Measurements from ENCODE around the gene MRPS26.

MRPS26 gene

GRCh38 chr20:3082306-3082951, 36.6 kb downstream of the MRPS26 start:
- no peak overlapping the region; the same call in 1 of the 2 replicates for H3K27ac ChIP-seq

GRCh38 chr20:3082955-3083952, 37.4 kb downstream of the MRPS26 start:
- no peak overlapping the region; the same call in 1 of the 2 replicates for H3K27ac ChIP-seq
- no peak for TF ChIP-seq CTCF (conservative IDR thresholded peaks at IDR 0.05)

More at GRCh38 chr20:3082306-3082951, 36.6 kb downstream of the MRPS26 start:
- no peak for TF ChIP-seq CTCF (conservative IDR thresholded peaks at IDR 0.05)

- H3K27ac ChIP-seq, result no peak within 1 kb of the TSS
- TF ChIP-seq CTCF (conservative IDR thresholded peaks at IDR 0.05), result no peak
These were observed 38.6 kb downstream of the MRPS26 start, which contains the start of gene AVP for GRCh38 chr20:3084283-3084985. Gene AVP, minus strand, starts transcription at chr20:3084724. Its CDS starts 50 bp downstream, at chr20:3084674.

GRCh38 chr20:3084986-3085360, 39.1 kb downstream of the MRPS26 start:
- no peak overlapping the region for H3K27ac ChIP-seq
- TF ChIP-seq CTCF (conservative IDR thresholded peaks at IDR 0.05), result no peak

GRCh38 chr20:3085571-3086072, 39.8 kb downstream of the MRPS26 start:
- no peak for TF ChIP-seq CTCF (conservative IDR thresholded peaks at IDR 0.05)
- no peak overlapping the region for H3K27ac ChIP-seq

GRCh38 chr20:3088031-3088430, 42.2 kb downstream of the MRPS26 start:
- H3K27ac ChIP-seq, result no peak overlapping the region
- no peak for TF ChIP-seq CTCF (conservative IDR thresholded peaks at IDR 0.05)
